Osteocyte (in vitro differentiated cells): ENCODE measurements around the gene ESD. TPM values are rescaled to one million over a fixed set of nuclear protein-coding genes. Genes with fewer than 3 reads are reported as not detected.

ENCODE experiments used
- DNase-seq: peaks from one replicate; pipeline ENCODE4 v3.0.0; 2021; ENCODE audit warnings: mixed read lengths; ENCODE audit not compliant: unreplicated experiment; ENCODE audit errors: extremely low spot score
- H3K27ac Mint-ChIP-seq: one replicate; pipeline ENCODE4 v1.8.0; 2021; ENCODE audit warnings: mild to moderate bottlenecking, mixed read lengths; ENCODE audit not compliant: unreplicated experiment
- H3K27me3 Mint-ChIP-seq: one replicate; pipeline ENCODE4 v1.8.0; 2021; ENCODE audit warnings: mixed read lengths; ENCODE audit not compliant: unreplicated experiment
- H3K36me3 Mint-ChIP-seq: one replicate; pipeline ENCODE4 v1.8.0; 2021; ENCODE audit warnings: mixed read lengths; ENCODE audit not compliant: unreplicated experiment
- H3K4me1 Mint-ChIP-seq: one replicate; pipeline ENCODE4 v1.8.0; 2021; ENCODE audit warnings: mixed read lengths; ENCODE audit not compliant: unreplicated experiment
- H3K4me3 Mint-ChIP-seq: one replicate; pipeline ENCODE4 v1.8.0; 2021; ENCODE audit warnings: mild to moderate bottlenecking, moderate library complexity, mixed read lengths; ENCODE audit not compliant: unreplicated experiment
- H3K9me3 Mint-ChIP-seq: one replicate; pipeline ENCODE4 v1.8.0; 2021; ENCODE audit warnings: mixed read lengths; ENCODE audit not compliant: unreplicated experiment
- total RNA-seq: library from RNA; stranded (reverse); gene quantifications from 2 replicates; pipeline ENCODE4 v1.2.1, GENCODE V29; 2021
- TF ChIP-seq, protein P1 (sequence below): fragments of 200-600 bp; sonication (generic); IDR thresholded peaks from 2 replicates; pipeline ENCODE4 v1.5.0; 2021; ENCODE audit warnings: antibody characterized with exemption, mild to moderate bottlenecking, moderate library complexity

Gene ESD
- total RNA-seq, 1 donor from 2014 or later: 98.6 TPM

DNA sequence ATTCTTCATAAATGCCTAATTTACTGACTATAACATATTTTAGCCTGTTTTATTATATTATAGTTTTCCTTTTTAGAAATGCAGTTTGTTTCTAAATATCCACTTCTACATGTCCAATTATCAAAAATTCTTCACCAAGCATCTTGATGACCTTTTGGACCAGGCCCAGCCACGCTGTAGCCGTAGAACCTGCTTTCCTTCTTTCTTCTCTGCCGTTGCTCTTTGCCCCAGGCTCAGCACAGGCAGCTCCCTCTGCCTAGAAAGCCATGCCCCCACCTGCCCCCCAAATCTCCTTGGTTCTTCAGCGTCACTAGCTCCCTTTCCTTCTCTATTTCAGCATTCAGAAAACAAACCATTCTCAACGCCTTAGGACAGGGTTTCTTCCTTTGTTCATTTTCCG lies 65.4 kb downstream of the ESD start:
- Mint-ChIP-seq H3K27ac (no peak overlapping the region), H3K4me3 (no peak overlapping the region), H3K4me1 (no peaks in the 10 kb centered on the region), H3K27me3 (no peaks in the 10 kb centered on the region), H3K9me3 (no peaks in the 10 kb centered on the region), H3K36me3 (peaks cover 45% of the 10 kb centered on the region)
- TF ChIP-seq, protein P1, sequence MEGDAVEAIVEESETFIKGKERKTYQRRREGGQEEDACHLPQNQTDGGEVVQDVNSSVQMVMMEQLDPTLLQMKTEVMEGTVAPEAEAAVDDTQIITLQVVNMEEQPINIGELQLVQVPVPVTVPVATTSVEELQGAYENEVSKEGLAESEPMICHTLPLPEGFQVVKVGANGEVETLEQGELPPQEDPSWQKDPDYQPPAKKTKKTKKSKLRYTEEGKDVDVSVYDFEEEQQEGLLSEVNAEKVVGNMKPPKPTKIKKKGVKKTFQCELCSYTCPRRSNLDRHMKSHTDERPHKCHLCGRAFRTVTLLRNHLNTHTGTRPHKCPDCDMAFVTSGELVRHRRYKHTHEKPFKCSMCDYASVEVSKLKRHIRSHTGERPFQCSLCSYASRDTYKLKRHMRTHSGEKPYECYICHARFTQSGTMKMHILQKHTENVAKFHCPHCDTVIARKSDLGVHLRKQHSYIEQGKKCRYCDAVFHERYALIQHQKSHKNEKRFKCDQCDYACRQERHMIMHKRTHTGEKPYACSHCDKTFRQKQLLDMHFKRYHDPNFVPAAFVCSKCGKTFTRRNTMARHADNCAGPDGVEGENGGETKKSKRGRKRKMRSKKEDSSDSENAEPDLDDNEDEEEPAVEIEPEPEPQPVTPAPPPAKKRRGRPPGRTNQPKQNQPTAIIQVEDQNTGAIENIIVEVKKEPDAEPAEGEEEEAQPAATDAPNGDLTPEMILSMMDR: no peak
- DNase-seq: no peak

DNA sequence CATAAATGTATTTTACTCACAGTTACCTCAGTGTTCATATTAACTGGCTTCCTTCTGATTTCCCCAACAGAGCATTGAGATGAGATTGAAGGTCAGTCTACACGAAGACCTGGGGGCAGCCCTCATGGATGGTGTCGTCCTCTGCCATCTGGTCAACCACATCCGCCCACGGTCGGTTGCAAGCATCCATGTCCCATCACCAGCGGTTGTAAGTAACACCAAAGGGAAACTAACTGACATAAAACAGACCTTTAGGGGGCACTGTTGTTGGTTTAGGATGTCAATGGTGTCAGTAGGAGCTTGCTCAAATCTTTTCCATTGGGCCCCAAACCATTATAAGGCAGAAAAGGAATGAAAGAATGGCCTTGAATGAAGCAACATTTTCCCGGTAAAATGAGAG lies 68.2 kb downstream of the ESD start:
- peaks cover 55% of the 10 kb centered on the region for H3K36me3 Mint-ChIP-seq
- TF ChIP-seq, protein P1: no peak
- H3K27me3 Mint-ChIP-seq: no peaks in the 10 kb centered on the region

DNA sequence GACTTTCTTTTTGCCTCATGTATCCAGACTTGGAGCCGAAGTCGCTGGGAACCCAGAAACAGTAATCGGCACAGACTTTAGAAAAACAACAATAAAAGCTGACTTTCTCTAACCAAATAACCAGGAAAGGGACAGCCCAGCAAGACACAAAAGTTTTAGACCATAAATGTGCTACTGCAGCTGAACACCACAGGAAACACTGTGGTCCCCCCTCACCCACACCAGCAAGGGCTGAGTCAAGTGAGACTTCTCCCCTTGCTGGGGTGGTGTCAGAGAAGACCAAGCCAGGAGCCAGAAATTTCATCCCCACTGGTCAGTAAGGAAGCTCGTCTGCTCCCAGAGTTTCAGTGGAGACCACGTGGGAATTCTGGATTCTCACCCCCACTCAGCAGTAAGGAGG lies 70.6 kb downstream of the ESD start:
- no peak for DNase-seq
- H3K4me3 Mint-ChIP-seq: no peak overlapping the region
- H3K9me3 Mint-ChIP-seq: no peaks in the 10 kb centered on the region
- H3K4me1 Mint-ChIP-seq: no peaks in the 10 kb centered on the region
- no peaks in the 10 kb centered on the region for H3K27me3 Mint-ChIP-seq
- H3K36me3 Mint-ChIP-seq: peaks cover 48% of the 10 kb centered on the region
- TF ChIP-seq, protein P1: no peak
- H3K27ac Mint-ChIP-seq: no peak overlapping the region

More for the DNA sequence above, 68.2 kb downstream of the ESD start:
- Mint-ChIP-seq H3K9me3 (no peaks in the 10 kb centered on the region), H3K4me3 (no peak overlapping the region), H3K27ac (no peak overlapping the region), H3K4me1 (no peaks in the 10 kb centered on the region)
- no peak for DNase-seq

Other genes with a start within 250 kb of the ESD start
- gene LRCH1, start 244.0 kb downstream of the ESD start, total RNA-seq: 13.9 and 14.6 TPM in 2 replicates
- gene HTR2A, start 99.9 kb upstream of the ESD start, total RNA-seq: not detected in 2 replicates